Measurements from ENCODE around the gene FSTL4.
A peak's percentile ranks its signal among the peaks of the same experiment; 100 is the strongest.
"Not testable (repeated sequence)": the region's sequence is repeated elsewhere in the genome, so short reads cannot be mapped to it uniquely, and the experiment has no call there.

FSTL4 gene

GRCh38 chr5:133202066-133202665 is 410.2 kb downstream of the FSTL4 start:
- DNase-seq, result no peak

- DNase-seq, result no peak
These were observed 411.0 kb downstream of the FSTL4 start for GRCh38 chr5:133201310-133201709.

- no peak for DNase-seq
These were observed 412.1 kb downstream of the FSTL4 start for GRCh38 chr5:133200256-133200655.

GRCh38 chr5:133199417-133200178 is 412.7 kb downstream of the FSTL4 start:
- DNase-seq, result no peak

GRCh38 chr5:133198511-133198910 is 413.8 kb downstream of the FSTL4 start:
- no peak for DNase-seq

GRCh38 chr5:133196441-133197085 is 415.8 kb downstream of the FSTL4 start:
- DNase-seq, result no peak

GRCh38 chr5:133195250-133195649 is 417.1 kb downstream of the FSTL4 start:
- no peak for DNase-seq

GRCh38 chr5:133193794-133194193 is 418.5 kb downstream of the FSTL4 start:
- DNase-seq, result no peak

GRCh38 chr5:133192716-133193115 is 419.6 kb downstream of the FSTL4 start:
- DNase-seq, result no peak

- DNase-seq, result no peak
These were observed 422.5 kb downstream of the FSTL4 start for GRCh38 chr5:133189881-133190280.

- DNase-seq, result no peak
These were observed 432.9 kb downstream of the FSTL4 start for GRCh38 chr5:133179405-133179804.

- not testable (repeated sequence) for DNase-seq
These were observed 441.5 kb downstream of the FSTL4 start for GRCh38 chr5:133170756-133171387.

- no peak for DNase-seq
These were observed 447.6 kb downstream of the FSTL4 start for GRCh38 chr5:133164759-133165158.

GRCh38 chr5:133163839-133164238 is 448.5 kb downstream of the FSTL4 start:
- DNase-seq, result no peak

- peak; percentile 14 to 32 for DNase-seq
These were observed 452.8 kb downstream of the FSTL4 start for GRCh38 chr5:133159543-133159942.

- DNase-seq, result no peak
These were observed 456.9 kb downstream of the FSTL4 start for GRCh38 chr5:133155326-133155969.

- DNase-seq, result no peak
These were observed 457.9 kb downstream of the FSTL4 start for GRCh38 chr5:133154274-133155075.

GRCh38 chr5:133150909-133151544 is 461.3 kb downstream of the FSTL4 start:
- DNase-seq, result no peak

- DNase-seq, result no peak
These were observed 463.0 kb downstream of the FSTL4 start for GRCh38 chr5:133149345-133149744.

GRCh38 chr5:133147815-133148567 is 464.4 kb downstream of the FSTL4 start:
- no peak for DNase-seq

- no peak for DNase-seq
These were observed 464.9 kb downstream of the FSTL4 start for GRCh38 chr5:133147411-133147810.
